ENCODE results near the gene ZNF878.

The ZNF878 gene

DNA sequence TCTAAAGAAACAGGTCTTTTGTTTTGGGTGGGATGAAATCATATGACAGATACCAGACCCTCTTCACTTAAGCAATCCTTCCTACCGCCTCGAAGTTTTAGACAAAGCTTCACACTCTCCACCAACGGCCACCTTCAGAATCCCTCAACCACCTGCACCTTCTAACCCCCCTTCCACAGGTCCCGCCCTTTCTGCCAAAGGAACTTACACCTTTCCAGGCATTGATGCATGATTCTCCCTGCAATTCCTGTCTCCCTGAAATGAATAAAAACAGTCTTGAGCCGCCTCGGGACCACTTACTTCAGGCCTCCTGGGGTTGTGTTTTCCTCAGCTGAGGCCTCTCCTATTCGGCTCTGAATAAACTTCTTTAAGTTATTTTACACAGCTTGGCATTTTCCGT, 18.1 kb downstream of the ZNF878 start:
- ATAC-seq: no peak

DNA sequence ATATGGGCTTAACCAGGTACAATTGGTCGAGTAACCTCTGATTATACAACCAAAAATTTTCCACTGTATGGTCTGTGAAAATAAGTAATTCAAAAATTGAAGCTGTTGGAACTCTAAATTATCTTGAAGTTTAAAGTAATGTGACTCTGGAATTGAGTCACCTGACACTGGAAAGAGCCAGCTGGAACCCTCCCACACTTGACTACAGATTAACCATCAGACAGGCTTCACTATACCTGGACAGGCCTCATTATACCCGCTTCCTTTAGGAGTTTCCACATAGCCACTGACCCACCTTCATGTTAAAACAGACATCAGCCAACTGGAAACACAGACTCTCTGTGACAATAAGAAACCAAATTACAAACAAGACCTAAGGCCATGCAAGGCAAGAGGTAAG, 18.6 kb downstream of the ZNF878 start:
- no peak for ATAC-seq

DNA sequence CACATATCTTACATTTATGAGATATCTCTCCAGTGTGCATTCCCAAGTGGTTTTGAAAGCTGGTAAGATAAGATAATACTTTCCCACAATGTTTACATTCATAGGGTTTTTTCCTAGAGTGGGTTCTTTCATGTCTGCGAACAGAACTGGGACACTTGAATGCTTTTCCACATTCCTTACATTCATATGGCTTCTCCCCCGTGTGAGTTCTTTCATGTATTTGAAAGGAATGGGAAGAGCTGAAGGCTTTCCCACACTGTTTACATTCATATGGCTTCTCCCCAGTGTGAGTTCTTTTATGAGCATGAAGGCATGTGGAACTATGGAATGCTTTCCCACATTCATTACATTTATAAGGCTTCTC, 37.0 kb downstream of the ZNF878 start:
- ATAC-seq: no peak

DNA sequence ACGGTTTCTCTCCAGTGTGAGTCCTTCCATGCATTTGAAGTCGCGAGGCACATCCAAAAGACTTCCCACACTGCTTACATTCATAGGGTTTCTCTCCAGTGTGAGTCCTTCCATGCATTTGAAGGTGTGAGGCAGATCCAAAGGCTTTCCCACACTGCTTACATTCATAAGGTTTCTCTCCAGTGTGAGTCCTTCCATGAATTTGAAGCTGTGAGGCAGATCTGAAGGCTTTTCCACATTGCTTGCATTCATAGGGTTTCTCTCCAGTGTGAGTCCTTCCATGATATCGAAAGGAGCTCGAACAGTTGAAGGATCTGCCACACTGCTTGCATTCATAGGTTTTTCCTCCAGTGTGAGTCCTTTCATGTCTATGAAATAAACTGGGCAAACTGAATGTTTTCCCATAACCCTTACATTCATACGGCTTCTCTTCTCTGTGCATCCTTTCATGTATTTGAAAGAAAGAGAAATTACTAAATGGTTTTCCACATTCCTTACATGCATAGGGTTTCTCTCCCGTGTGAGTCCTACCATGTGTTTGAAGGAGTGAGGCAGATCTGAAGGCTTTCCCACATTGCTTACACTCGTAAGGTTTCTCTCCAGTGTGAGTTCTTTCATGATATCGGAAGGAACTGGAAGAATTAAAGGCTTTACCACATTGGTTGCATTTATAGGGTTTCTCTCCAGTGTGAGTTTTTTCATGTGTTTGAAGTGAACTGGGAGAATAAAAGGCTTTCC, 37.6 kb downstream of the ZNF878 start:
- no peak for ATAC-seq

DNA sequence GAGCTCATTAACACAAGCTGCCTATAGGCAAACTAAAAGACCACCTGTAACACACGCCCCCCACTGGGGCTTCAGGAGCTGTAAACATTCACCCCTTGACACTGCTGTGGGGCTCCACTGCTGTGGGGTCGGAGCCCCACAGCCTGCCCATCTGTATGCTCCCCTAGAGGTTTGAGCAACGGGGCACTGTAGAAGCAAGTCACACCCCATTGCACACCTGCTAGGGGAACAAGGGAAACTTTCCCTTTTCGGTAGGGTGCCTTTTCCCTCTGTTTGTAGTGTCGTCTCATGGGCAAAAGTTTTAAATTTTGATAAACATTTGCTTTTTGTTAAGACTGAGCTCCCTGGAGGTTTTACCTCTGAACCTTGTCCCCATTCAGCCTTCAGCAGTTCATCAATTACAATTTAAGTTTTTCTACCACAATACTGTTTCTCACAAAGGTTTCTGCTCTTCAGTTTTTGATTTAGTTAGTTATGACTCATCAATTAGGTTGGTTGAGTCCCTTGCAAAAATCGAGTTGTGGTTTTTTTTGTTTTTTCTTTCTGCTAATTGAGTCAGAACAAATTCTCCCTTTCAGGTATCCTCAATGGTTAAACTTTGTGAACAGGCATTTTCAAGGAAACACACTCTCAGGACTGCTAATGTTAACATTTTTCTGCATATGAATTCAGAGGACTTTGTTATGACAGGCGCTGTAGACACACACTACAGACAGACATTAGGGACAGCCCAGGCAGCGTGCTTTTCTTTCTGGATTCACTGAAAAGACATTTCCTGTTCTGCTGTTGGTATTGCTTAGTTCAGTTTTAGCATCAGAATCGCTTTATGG, 52.4 kb downstream of the ZNF878 start:
- ATAC-seq: peak; percentile 90 to 91

DNA sequence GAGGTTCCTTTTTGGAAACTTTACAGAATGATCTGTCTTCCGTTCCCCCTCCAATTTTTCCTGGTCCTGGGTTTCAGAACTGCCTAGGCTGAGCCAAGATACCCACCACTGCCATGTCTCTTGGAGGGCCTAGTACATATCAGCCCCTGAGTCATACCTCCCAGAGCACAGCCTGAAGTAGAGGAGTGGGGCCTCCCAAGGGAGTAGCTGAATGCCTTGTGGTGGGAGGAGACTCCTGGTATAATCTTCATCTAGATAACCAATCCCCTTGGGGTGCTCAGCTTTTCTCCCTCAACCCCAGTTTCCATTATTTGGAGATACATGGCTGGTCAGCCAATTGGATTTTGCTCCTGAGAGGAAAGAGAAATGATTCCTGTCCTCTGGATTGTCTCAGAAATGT, 57.6 kb downstream of the ZNF878 start:
- ATAC-seq: no peak
